ENCODE data around the gene ZNF791. TPM values are rescaled to one million over a fixed set of nuclear protein-coding genes. Genes with fewer than 3 reads are reported as not detected.

Gene ZNF791
- total RNA-seq, 1 donor from 2014 or later: 15.5 TPM

- Mint-ChIP-seq H3K4me3 (ENCODE audit: unreplicated experiment) (no peak overlapping the region), H3K27me3 (ENCODE audit: low read depth) (no peaks in the 10 kb centered on the region), H3K27ac (ENCODE audit: unreplicated experiment) (no peak overlapping the region), H3K9me3 (ENCODE audit: low read depth) (peaks cover 28% of the 10 kb centered on the region), H3K4me1 (ENCODE audit: low read depth) (no peaks in the 10 kb centered on the region), H3K36me3 (ENCODE audit: low read depth) (peaks cover 46% of the 10 kb centered on the region)
- no peak for TF ChIP-seq CTCF (IDR thresholded peaks at IDR 0.05)
- no peak for DNase-seq (ENCODE audit: low spot score)
These were observed 18.5 kb downstream of the ZNF791 start for GRCh38 chr19:12629215-12629614.

GRCh38 chr19:12636631-12637030, 25.9 kb downstream of the ZNF791 start:
- H3K27ac Mint-ChIP-seq (ENCODE audit: unreplicated experiment): no peak overlapping the region
- peaks cover 1% of the 10 kb centered on the region for H3K36me3 Mint-ChIP-seq (ENCODE audit: low read depth)
- no peak for TF ChIP-seq CTCF (IDR thresholded peaks at IDR 0.05)
- no peaks in the 10 kb centered on the region for H3K9me3 Mint-ChIP-seq (ENCODE audit: low read depth)
- no peak overlapping the region for H3K4me3 Mint-ChIP-seq (ENCODE audit: unreplicated experiment)
- H3K4me1 Mint-ChIP-seq (ENCODE audit: low read depth): peaks cover 7% of the 10 kb centered on the region
- DNase-seq (ENCODE audit: low spot score): peak; percentile 36
- H3K27me3 Mint-ChIP-seq (ENCODE audit: low read depth): no peaks in the 10 kb centered on the region

GRCh38 chr19:12638611-12639182, 28.0 kb downstream of the ZNF791 start:
- H3K4me3 Mint-ChIP-seq (ENCODE audit: unreplicated experiment): no peak overlapping the region
- no peak for TF ChIP-seq CTCF (IDR thresholded peaks at IDR 0.05)
- H3K4me1 Mint-ChIP-seq (ENCODE audit: low read depth): peaks cover 7% of the 10 kb centered on the region
- no peak overlapping the region for H3K27ac Mint-ChIP-seq (ENCODE audit: unreplicated experiment)
- peaks cover 2% of the 10 kb centered on the region for H3K36me3 Mint-ChIP-seq (ENCODE audit: low read depth)
- no peaks in the 10 kb centered on the region for H3K27me3 Mint-ChIP-seq (ENCODE audit: low read depth)
- peak; percentile 72 for DNase-seq (ENCODE audit: low spot score)
- no peaks in the 10 kb centered on the region for H3K9me3 Mint-ChIP-seq (ENCODE audit: low read depth)

- Mint-ChIP-seq H3K36me3 (ENCODE audit: low read depth) (peaks cover 2% of the 10 kb centered on the region), H3K27ac (ENCODE audit: unreplicated experiment) (peak overlapping the region; percentile 66), H3K9me3 (ENCODE audit: low read depth) (no peaks in the 10 kb centered on the region), H3K4me3 (ENCODE audit: unreplicated experiment) (peak overlapping the region; percentile 51), H3K27me3 (ENCODE audit: low read depth) (no peaks in the 10 kb centered on the region), H3K4me1 (ENCODE audit: low read depth) (peaks cover 7% of the 10 kb centered on the region)
- TF ChIP-seq CTCF (IDR thresholded peaks at IDR 0.05): peak; percentile 88
- peak; percentile 91 for DNase-seq (ENCODE audit: low spot score)
These were observed 29.3 kb downstream of the ZNF791 start for GRCh38 chr19:12639901-12640613.

- Mint-ChIP-seq H3K27me3 (ENCODE audit: low read depth) (no peaks in the 10 kb centered on the region), H3K9me3 (ENCODE audit: low read depth) (no peaks in the 10 kb centered on the region), H3K36me3 (ENCODE audit: low read depth) (peaks cover 2% of the 10 kb centered on the region), H3K27ac (ENCODE audit: unreplicated experiment) (no peak overlapping the region), H3K4me3 (ENCODE audit: unreplicated experiment) (no peak overlapping the region), H3K4me1 (ENCODE audit: low read depth) (peaks cover 7% of the 10 kb centered on the region)
- TF ChIP-seq CTCF (IDR thresholded peaks at IDR 0.05): no peak
- peak; percentile 49 for DNase-seq (ENCODE audit: low spot score)
These were observed 30.7 kb downstream of the ZNF791 start for GRCh38 chr19:12641456-12641855.

Data from chondrocyte (in vitro differentiated cells).